ENCODE measurements around the gene EXOC1L.

DNA sequence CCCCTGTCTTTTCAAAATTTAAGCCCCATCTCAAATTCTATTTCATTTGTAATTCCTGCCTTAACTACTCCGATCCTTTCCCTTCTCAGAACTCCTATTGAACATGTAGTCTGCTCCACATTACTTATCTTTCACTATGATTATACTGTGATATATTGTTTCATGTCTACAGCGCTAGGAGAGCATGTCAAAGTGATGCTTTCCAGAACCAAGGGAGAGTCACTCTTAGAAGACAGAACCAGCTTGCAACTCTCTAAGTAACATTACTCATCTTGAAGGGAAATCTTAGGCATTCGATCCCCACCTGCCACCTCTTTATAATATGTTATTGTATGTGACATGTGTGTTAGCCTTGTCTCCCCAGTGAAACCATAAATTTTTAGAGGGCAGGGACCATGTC, 10.5 kb downstream of the EXOC1L start:
- TF ChIP-seq, protein P1, sequence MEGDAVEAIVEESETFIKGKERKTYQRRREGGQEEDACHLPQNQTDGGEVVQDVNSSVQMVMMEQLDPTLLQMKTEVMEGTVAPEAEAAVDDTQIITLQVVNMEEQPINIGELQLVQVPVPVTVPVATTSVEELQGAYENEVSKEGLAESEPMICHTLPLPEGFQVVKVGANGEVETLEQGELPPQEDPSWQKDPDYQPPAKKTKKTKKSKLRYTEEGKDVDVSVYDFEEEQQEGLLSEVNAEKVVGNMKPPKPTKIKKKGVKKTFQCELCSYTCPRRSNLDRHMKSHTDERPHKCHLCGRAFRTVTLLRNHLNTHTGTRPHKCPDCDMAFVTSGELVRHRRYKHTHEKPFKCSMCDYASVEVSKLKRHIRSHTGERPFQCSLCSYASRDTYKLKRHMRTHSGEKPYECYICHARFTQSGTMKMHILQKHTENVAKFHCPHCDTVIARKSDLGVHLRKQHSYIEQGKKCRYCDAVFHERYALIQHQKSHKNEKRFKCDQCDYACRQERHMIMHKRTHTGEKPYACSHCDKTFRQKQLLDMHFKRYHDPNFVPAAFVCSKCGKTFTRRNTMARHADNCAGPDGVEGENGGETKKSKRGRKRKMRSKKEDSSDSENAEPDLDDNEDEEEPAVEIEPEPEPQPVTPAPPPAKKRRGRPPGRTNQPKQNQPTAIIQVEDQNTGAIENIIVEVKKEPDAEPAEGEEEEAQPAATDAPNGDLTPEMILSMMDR (IDR thresholded peaks at IDR 0.05) = no peak
- TF ChIP-seq JUNB (IDR thresholded peaks at IDR 0.05) (no peak), POLR2A (IDR thresholded peaks at IDR 0.05; ENCODE audit: low read length) (no peak)

Measured in A549 (cell line).